HK-2 (cell line): ENCODE data around the gene VAMP5.
A peak's percentile ranks its signal among the peaks of the same experiment; 100 is the strongest.
"Not testable (repeated sequence)": the region's sequence is repeated elsewhere in the genome, so short reads cannot be mapped to it uniquely, and the experiment has no call there.

Experiments used
- DNase-seq: peaks from one replicate; pipeline ENCODE4 v3.0.0-alpha.2; 2018; ENCODE audit not compliant: unreplicated experiment

VAMP5 gene, protein sequence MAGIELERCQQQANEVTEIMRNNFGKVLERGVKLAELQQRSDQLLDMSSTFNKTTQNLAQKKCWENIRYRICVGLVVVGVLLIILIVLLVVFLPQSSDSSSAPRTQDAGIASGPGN

DNA sequence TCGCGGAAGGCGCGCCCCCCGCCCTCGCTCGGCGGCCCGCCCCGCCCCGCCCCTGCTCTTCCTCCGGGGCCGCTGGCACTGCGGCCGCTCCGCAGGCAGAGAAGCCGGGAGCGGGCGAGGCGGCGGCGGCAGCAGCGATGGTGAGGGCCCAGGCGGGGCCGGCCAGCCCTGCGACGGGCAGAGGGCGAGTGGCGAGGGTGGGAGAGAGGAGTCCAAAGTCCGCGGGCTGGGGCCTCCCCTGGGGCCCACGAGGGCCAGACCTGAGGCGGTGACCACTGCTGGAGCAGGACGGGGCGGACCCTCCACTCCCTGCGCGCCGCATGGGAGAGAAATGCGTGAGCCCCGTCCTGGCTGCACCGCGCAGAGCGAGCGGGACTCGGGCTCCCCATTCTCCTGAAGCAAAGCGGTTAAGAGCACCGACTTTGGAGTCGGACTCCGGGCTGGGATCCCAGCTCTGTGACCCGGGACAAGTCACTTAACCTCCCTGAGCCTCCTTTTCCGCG is at the start of gene VAMP5:
TSS of gene VAMP5 (plus strand) at position 78 of the 503 bp plus-strand sequence. CDS start at position 138, 60 bp downstream.
- DNase-seq: no peak

DNA sequence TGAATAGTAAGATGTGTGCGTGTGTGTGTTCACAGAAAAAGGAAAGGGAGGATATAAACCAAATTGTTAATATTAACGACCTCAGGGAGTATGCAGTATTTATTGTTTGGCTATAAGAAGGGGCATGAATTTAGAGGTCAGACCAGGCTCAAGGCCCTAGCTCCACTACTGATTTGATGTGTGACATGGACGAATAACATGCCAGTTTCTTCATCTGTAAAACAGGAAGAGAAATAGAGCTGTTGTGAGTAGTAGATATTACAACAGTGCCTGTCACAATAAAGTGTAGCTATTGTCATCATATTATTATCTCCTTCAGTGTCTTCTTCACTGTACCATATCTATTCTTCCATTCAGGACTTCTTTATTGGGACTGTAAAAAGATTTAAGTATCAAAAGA is 49.4 kb upstream of the VAMP5 start:
- DNase-seq: no peak

DNA sequence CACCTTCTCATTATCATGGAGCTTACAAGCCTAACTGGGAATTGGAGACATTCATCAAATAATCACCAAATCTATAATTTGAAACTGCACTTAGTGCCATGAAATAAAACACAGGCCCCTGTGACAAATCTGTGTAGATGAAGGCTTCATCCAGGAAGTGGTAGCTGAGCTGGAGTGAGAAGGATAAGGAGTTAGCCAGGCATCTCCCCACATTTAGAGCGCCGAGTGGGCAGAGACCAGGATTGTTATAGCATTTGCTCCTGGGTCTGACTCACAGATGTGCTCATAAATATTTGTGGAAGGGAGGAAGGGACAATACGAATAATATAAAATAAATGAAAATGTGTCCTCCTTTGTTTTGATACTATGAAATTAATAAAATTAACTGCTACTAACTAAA is 47.8 kb upstream of the VAMP5 start:
- DNase-seq: peak; percentile 47

DNA sequence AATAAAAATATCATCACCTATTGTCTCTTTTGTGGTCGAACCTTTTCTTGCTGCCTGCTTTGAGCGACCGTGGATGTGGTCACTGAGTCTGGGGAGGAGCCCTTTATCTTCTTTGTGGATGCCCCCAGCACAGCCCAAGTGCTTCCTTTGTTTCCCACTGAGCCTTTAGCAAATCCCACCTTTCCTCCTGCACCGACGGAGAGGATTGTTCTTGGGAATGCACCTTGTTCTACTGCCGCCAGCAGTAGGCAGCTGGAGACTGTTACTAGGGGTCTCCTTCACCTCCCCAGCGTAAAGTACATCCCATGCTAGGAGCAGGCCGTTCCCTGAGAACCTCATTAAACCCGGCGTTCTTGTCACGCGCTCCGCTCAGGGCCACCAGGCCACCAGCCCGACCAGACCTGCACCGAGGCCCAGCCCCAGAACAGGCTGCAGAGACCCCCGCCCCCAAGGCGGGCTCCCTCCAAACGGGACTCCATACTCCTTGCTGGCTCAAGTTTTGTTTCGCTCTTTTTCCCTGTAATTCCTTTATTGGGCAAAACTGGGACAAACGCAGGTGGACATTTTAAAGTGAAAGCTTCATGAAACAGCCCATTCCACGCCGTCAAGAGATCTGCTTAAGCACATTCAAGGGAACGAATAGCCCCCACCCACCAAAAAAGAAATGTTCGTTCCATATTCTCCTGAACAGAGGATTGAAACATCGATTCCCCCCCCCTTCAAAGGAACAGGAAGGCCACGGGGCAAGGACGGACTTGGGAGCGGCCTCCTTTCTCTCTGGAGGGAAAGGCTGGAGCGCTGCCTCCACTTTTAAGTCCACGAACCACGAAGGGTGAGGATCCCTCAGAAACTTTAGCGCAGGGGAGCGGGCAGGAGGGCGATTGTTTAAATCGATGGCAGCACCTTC is 46.4 kb upstream of the VAMP5 start:
- peak; percentile 63 for DNase-seq

DNA sequence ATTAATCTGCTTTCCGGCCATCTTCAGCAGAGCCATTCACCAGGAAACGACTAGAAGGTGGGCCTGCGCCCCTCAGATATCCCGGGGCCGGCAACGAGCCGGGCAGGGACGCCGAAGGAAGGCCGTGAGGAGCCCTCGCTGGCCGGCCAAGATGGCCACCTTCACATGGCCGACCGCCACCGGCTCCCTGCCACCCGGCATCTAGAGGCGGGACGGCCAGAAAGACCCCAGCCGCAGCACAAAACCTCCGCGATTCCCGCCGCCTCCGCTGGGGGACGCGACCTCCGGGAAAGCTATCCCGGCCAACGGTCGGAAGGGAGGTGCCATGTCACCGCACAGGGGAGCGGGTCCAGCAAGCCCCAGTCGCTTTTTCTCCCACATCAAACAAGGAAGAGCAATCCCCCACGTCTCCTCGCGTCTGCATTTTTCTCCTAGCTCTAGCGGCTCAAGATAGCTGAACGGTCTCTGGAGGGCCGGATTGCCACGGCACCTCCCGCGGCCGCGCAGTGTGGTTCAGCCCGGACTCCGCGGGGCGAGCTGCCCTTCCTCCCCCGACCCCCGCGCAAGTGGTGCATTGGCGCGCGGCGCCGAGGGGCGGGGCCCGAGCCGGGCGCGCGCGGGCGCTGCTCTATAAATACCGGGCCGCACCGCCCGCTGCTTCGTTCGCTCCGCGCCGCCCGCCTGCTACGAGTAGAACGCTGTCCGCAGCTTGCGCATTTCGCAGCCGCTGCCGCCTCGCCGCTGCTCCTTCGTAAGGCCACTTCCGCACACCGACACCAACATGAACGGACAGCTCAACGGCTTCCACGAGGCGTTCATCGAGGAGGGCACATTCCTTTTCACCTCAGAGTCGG is 45.5 kb upstream of the VAMP5 start, which contains the start of gene MAT2A:
TSS of gene MAT2A (plus strand) at position 662 of the 854 bp plus-strand sequence. CDS start at position 782, 120 bp downstream.
- peak; percentile 96 for DNase-seq

DNA sequence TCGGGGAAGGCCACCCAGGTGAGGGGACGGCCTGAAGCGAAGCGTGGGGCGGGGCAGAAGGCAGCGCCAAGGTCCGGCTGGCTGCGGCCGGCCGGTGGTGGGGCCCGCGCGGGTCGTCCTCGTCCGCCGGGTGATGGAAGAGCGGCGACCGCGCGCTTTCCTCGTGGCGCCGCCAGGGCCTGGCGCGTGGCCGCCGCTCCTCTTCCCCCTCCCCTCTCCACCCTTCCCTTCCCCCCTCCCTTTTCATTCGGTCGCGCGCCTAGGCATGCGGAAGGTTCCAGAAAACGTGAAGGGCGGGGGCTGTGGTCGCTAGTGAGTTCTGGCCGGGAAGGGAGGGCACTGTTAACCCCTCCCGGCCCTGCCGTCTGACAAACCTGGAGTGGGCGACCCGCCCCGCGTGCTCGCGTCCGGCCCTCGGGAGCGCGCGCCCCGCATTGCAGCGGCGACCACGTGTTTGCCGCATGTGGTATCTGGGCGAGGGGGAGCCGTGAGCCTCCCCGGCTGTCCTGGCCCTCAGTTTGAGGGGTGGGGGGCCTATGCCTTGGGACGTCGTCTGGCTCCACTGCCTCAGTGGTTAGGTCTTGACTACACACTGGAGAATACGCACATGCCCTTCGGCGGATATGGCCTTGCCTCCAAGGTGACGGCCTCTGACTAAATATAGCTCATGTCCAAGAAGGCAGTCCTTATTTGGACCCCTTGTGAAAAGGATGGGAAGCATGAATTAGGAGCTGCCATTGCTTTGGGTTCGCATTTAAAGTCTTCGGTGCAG is 44.7 kb upstream of the VAMP5 start:
- peak; percentile 66 for DNase-seq

DNA sequence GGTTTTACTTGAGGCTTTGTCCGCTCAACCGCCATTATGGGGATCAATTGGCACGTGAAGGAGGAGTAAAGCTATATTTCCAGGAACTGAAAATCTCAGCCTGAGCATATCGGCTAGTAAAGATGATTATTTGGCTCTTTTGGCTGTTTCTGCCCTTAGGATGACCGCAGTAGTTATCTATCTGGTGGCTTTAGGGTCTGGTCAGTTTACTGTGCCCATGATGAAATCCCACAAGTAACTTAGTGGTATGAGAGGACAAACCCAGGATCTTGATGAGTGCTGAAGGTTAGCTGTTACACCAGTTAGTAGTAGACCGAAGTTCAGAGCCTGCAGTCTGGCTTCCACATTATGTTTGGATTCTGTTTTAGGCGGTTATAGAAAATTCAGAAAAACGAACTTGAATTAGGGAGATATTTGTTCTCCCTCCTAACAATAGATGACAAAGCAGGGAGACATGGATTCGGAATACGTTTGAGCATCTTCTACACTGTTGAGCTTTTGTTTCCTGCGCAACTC is 44.0 kb upstream of the VAMP5 start:
- DNase-seq: no peak

DNA sequence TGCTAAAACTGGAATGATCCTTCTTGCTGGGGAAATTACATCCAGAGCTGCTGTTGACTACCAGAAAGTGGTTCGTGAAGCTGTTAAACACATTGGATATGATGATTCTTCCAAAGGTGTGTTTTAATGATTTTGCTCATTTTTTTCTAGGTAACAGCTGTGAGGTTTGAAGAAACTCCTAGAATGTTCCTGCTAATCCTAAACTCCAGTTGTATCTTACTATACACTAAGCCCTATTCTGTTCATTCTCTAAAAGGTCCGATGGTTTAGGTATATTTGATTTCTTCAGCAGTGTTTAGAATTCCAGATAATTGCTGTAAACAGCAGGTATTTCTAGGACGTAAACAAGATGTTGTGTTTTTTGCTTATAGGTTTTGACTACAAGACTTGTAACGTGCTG is 43.0 kb upstream of the VAMP5 start:
- no peak for DNase-seq

DNA sequence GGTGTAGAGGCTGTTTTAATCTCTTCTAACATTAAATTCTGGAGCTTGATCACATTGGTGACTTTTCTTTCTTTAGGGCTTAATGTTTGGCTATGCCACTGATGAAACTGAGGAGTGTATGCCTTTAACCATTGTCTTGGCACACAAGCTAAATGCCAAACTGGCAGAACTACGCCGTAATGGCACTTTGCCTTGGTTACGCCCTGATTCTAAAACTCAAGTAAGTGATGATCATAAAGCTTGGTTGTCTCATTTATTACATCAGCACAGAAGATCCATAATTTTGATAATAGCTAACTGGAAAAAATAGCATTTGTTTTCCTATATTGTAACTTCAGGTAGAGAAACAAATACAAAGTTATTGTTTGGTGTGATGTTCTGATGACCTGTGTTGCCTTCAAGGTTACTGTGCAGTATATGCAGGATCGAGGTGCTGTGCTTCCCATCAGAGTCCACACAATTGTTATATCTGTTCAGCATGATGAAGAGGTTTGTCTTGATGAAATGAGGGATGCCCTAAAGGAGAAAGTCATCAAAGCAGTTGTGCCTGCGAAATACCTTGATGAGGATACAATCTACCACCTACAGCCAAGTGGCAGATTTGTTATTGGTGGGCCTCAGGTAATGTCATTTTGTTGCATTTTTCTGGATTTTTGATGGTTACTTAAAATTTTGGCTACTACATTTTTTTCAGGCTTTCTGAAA is 42.3 kb upstream of the VAMP5 start:
- no peak for DNase-seq

DNA sequence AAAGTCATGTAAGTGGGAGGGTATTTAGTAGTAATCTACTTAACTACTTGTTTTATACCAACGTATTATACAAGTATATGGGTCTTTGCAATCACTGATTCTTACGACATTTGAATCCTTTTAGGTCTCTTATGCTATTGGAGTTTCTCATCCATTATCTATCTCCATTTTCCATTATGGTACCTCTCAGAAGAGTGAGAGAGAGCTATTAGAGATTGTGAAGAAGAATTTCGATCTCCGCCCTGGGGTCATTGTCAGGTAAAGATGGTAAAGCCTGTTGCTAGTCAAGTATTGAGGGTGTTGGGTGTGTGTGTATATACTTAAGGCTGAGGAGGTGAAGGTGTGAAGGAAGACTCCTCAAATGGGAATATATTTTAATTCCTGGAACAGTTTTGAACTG is 41.5 kb upstream of the VAMP5 start:
- no peak for DNase-seq

DNA sequence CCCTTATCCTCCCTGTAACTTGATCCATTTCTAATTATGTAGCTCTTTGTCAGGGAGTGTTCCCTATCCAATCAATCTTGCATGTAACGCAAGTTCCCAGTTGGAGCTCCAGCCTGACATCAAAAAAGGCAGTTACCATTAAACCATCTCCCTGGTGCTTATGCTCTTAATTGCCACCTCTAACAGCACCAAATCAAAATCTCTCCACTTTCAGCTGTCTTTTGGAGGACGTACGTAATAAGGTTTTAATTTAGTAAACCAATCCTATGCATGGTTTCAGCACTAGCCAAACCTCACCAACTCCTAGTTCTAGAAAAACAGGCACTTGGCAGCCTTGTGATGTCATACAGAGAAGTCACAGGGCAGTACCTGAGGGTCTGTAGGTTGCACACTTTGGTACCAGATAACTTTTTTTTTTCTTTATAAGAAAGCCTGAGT is 40.0 kb upstream of the VAMP5 start:
- not testable (repeated sequence) for DNase-seq

DNA sequence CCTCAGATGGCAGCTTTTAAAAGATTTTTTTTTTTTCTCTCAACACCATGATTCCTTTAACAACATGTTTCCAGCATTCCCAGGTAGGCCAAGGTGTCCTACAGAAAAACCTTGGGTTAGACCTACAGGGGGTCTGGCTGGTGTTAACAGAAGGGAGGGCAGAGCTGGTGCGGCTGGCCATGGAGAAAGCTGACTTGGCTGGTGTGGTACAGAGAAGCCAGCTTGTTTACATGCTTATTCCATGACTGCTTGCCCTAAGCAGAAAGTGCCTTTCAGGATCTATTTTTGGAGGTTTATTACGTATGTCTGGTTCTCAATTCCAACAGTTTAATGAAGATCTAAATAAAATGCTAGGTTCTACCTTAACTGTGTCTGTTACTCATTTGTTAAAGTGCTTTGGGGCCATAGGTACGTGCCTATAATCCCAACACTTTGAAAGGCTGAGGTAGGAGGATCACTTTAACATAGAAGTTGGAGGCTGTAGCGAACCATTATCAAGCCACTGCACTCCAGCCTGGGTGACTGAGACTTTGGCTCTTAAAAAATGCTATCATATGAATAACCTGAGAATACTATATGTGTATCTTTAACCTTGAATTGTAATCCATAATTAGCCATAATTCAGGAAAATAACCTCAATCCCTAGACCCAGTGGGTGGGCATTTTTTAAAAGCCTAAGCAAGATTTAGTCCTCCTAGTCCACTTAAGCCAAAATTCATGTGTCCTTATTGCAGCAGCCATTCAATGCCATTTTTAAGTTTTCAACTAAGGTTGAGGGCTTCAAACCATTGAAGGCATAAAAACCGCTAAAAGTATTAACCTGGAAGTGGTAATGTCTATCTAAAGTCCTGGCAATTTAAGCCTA is 39.1 kb upstream of the VAMP5 start:
- DNase-seq: not testable (repeated sequence)

DNA sequence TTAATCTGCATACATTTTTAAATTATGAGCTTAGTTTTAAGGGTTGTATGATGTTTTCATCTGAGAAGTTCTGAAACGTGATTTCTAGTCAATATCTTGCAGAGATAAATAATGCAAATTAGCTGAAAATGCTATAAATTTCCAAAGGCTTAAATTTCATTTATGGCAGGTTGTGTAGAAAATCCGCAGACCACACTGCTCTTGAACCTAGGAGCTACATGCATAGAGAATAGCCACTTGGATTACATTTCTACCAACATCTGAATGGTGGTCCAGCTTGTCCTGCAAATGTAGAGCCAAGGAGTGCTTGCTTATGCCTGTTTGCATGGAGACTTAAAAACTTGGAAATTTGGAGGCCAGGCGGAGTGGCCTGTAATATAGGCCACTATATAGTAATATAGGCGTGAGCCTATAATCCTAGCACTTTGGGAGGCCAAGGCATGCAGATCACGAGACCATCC is 38.4 kb upstream of the VAMP5 start:
- DNase-seq: no peak

DNA sequence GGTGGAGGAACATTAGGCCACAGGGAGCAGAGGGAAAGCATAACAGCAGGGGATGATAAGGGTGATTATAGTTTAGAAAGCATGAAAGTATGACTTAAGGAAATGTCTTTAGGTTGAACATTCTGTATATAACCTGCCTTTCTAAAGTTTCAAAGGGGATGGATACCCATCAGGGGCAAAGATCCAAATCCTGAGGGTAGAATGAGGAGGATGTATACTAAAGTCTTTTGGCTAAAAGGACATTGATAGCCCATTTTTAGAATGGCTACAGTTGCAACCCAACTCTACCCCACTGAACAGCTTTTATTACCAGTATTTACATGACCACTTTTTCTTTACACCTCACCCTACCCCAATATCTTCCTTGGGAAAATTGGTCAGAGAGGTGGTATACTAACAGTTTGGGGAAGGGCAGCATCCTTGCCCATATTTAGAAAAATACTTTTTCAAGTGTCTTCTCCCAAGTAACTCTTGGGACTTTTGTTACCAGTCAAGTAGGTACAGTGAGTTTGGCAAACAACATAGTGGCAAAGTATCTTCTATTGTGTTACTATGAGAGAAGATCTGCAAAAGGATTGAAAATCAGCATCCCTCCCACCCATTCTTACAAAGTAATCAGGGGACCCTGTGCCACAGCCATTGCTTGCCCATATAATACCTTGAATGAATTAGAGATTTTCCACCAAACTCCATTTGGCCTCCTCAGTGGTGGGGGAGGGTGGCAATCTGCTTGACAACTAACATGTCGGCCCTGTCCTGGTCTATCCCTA is 37.0 kb upstream of the VAMP5 start:
- no peak for DNase-seq

DNA sequence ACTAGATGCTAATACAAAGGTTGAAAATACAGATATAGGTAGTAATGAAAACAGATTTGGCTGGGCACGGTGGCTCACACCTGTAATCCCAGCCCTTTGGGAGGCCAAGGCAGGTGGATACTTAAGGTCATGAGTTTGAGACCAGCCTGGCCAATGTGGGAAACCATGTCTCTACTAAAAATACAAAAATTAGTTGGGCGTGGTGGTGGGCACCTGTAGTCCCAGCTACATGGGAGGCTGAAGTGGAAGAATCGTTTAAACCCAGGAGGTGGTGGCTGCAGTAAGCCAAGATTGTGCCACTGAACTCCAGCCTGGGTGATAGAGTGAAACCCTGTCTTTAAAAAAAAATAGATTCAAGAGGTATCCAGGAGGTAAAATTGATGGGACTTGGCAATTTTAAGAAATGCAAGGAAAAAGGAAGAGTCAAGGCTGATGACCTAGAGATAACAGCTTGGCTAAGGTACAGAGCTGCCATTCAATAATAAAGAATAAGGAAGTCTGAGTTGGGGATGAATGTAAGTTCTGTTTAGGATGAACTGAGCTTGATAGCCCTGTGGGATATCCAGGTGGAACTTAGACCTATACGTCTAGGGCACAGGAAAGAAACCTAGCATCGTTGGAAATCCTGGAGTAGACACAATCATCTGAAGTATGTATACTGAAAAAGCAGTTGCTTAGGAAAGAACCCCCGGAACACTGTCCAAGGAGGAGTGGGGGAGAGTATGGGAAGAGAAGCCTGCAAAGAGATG is 36.2 kb upstream of the VAMP5 start:
- DNase-seq: no peak

DNA sequence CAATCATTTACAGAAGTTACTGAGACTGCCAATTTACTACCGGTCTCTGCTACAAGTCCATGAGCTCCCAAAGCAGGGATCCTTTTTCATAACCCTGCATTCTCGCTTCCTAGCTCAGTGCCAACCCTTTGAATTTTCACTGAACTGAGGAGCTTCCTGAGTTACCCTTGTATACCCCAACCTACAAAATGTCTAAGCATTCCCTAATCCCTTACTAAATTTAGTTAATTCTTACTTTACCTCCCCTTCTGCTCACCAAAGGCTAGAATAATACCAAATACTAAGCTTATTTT is 35.7 kb upstream of the VAMP5 start:
- DNase-seq: no peak

DNA sequence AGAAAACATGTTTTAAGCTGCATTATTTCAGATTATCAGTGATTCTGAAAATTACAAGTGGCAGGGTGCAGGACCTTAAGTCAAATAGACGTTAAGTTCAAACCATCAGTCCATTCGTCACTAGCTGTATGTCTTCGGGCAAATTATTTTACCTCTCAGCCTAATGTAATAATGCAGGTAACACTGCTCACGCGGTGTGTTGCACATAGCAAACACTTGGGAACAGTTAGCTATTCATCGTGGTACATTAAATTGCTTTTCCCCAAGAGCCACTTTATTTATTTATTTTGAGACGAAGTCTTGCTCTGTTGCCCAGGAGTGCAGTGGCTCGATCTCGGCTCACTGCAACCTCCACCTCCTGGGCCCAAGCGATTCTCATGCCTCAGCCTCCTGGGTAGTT is 35.1 kb upstream of the VAMP5 start:
- no peak for DNase-seq

DNA sequence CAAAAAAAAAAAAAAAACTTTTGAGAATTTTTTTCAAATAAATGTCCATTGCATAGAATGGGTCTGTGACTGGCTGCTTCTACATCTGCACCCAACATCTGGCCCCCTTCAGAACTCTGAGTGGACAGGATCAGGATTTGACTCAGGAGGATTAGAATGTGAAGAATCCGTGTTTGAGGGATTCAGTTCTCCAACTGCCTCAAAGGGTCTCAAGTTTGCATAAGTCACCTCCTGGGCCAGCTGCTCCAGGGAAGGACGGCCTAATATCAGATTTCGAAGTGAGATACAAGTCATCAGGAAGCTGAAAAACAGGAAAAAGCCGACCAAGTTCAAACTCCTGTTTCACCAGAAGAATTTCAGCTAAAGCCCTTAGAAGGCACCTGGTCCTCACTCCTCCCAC is 34.4 kb upstream of the VAMP5 start:
- no peak for DNase-seq
